Prostate gland (tissue), 2 donors: Measurements from ENCODE around the gene DPYSL5. TPM values are rescaled to one million over a fixed set of nuclear protein-coding genes. Genes with fewer than 3 reads are reported as not detected.

Experiments used
- DNase-seq: peaks from one replicate; pipeline ENCODE4 v3.0.0-alpha.2; 2019; ENCODE audit warnings: low spot score
- H3K27ac ChIP-seq, 2 donors: fragments of 200-600 bp; sonication (generic); 2 replicates each; pipeline ENCODE4 v1.5.1; 2017 to 2019
- H3K27me3 ChIP-seq: fragments of 200-600 bp; sonication (generic); replicated peaks from 2 replicates; pipeline ENCODE4 v1.5.1; 2019; ENCODE audit not compliant: insufficient read depth
- H3K36me3 ChIP-seq, 2 donors: fragments of 200-600 bp; sonication (generic); 1 replicate in 1 of 2; 2 replicates in 1 of 2; pipeline versions ENCODE4 v1.5.1 to v1.8.1; 2017 to 2019
- H3K4me1 ChIP-seq: fragments of 200-600 bp; sonication (generic); replicated peaks from 2 replicates; pipeline ENCODE4 v1.5.1; 2019
- H3K4me3 ChIP-seq, 2 donors: fragments of 200-600 bp; sonication (generic); 2 replicates each; pipeline ENCODE4 v1.5.1; 2017 to 2019
- H3K9me3 ChIP-seq: fragments of 200-600 bp; sonication (generic); 2 replicates; pipeline ENCODE4 v1.5.1; 2017
- CTCF ChIP-seq, 4 experiments: fragments of 200-600 bp in 2 of 4; fragments of 450-650 bp in 2 of 4; sonication (generic) in 2 of 4; IDR thresholded peaks; 1 replicate in 3 of 4; 2 replicates in 1 of 4; pipeline ENCODE4 v1.5.1; 2016 to 2019; ENCODE audit warnings: antibody characterized with exemption in 4 of 4, mild to moderate bottlenecking in 2 of 4, moderate library complexity in 2 of 4
- POLR2A ChIP-seq: fragments of 450-650 bp; IDR thresholded peaks from one replicate; pipeline ENCODE4 v1.6.1; 2016; ENCODE audit warnings: antibody characterized with exemption, mild to moderate bottlenecking
- POLR2AphosphoS5 ChIP-seq: sonication (generic); formaldehyde crosslinking; IDR thresholded peaks from one replicate; pipeline ENCODE4 v1.6.1; 2017; ENCODE audit warnings: antibody characterized with exemption
- WGBS: methylation state at CpG from one replicate; pipeline ENCODE4 v1.1.5; 2018; 5-methylcytosine and 5-hydroxymethylcytosine counted together
- intact Hi-C: fragments of 100-400 bp; cut with DNase I; formaldehyde crosslinking; loops from one replicate; pipeline ENCODE4 v1.14.2; 2022
- total RNA-seq, 2 donors: library from RNA; depleted of rRNA; stranded (reverse); fragments of >200 nt; gene quantifications; one replicate each; pipeline ENCODE4 v1.1.0, GENCODE V29; 2016

DPYSL5 gene
- total RNA-seq, 2 donors from 2014 or later, result 1.2 TPM; not detected in 1

- no peak for TF ChIP-seq POLR2AphosphoS5
- TF ChIP-seq POLR2A, result no peak
- no peak for TF ChIP-seq CTCF (IDR thresholded peaks at IDR 0.05)
- 77% methylated on average over 4 of the region's 4 CpGs for WGBS
- intact Hi-C loops, result no loop called here
- Histone ChIP-seq H3K4me1 (no peaks in the 10 kb centered on the region), H3K27me3 (no peaks in the 10 kb centered on the region), H3K27ac (no peak overlapping the region), H3K9me3 (no peaks in the 10 kb centered on the region), H3K36me3 (no peaks in the 10 kb centered on the region), H3K4me3 (no peak overlapping the region)
- no peak for DNase-seq
Measured at GRCh38 chr2:26988058-26988860, 140.3 kb downstream of the DPYSL5 start.

- DNase-seq, result no peak
- intact Hi-C loops, result no loop called here
Measured at GRCh38 chr2:26989156-26989555, 141.2 kb downstream of the DPYSL5 start.

GRCh38 chr2:26991717-26992116 lies 143.8 kb downstream of the DPYSL5 start:
- 81% methylated on average over 5 of the region's 5 CpGs for WGBS
- Histone ChIP-seq H3K4me3 (no peak overlapping the region), H3K36me3 (no peaks in the 10 kb centered on the region), H3K27ac (no peak overlapping the region), H3K27me3 (no peaks in the 10 kb centered on the region), H3K9me3 (no peaks in the 10 kb centered on the region), H3K4me1 (no peaks in the 10 kb centered on the region)
- DNase-seq, result no peak
- TF ChIP-seq CTCF (IDR thresholded peaks at IDR 0.05) (no peak), POLR2AphosphoS5 (no peak), POLR2A (no peak)
- intact Hi-C loops, result no loop called here

More at GRCh38 chr2:26989156-26989555, 141.2 kb downstream of the DPYSL5 start:
- no peak for TF ChIP-seq CTCF (IDR thresholded peaks at IDR 0.05)
- no peak for TF ChIP-seq POLR2AphosphoS5
- no peak for TF ChIP-seq POLR2A
- Histone ChIP-seq H3K4me3 (no peak overlapping the region), H3K9me3 (no peaks in the 10 kb centered on the region), H3K27ac (no peak overlapping the region), H3K27me3 (no peaks in the 10 kb centered on the region), H3K36me3 (no peaks in the 10 kb centered on the region), H3K4me1 (no peaks in the 10 kb centered on the region)
- 84% methylated on average over 8 of the region's 8 CpGs for WGBS

GRCh38 chr2:26993768-26994167 lies 145.8 kb downstream of the DPYSL5 start:
- H3K9me3 ChIP-seq, result no peaks in the 10 kb centered on the region
- H3K36me3 ChIP-seq, result no peaks in the 10 kb centered on the region
- intact Hi-C loops, result no loop called here
- H3K4me1 ChIP-seq, result no peaks in the 10 kb centered on the region
- 95% methylated on average over 1 of the region's 1 CpG for WGBS
- no peaks in the 10 kb centered on the region for H3K27me3 ChIP-seq
- H3K4me3 ChIP-seq, result no peak overlapping the region
- no peak for DNase-seq
- no peak for TF ChIP-seq POLR2AphosphoS5
- TF ChIP-seq CTCF (IDR thresholded peaks at IDR 0.05), result no peak
- H3K27ac ChIP-seq, result no peak overlapping the region

- H3K27me3 ChIP-seq, result no peaks in the 10 kb centered on the region
- no peaks in the 10 kb centered on the region for H3K4me1 ChIP-seq
- intact Hi-C loops, result no loop called here
- H3K27ac ChIP-seq, result no peak overlapping the region
- no peak for TF ChIP-seq POLR2AphosphoS5
- TF ChIP-seq POLR2A, result no peak
- TF ChIP-seq CTCF (IDR thresholded peaks at IDR 0.05), result no peak
- DNase-seq, result no peak
- 87% methylated on average over 1 of the region's 1 CpG for WGBS
- H3K9me3 ChIP-seq, result no peaks in the 10 kb centered on the region
- no peaks in the 10 kb centered on the region for H3K36me3 ChIP-seq
- no peak overlapping the region for H3K4me3 ChIP-seq
Measured at GRCh38 chr2:26994983-26995382, 147.1 kb downstream of the DPYSL5 start.
